ENCODE measurements around the gene PDRG1. TPM values are rescaled to one million over a fixed set of nuclear protein-coding genes. Genes with fewer than 3 reads are reported as not detected.
"Not testable (repeated sequence)": the region's sequence is repeated elsewhere in the genome, so short reads cannot be mapped to it uniquely, and the experiment has no call there.

The PDRG1 gene
- total RNA-seq, 1 donor from 2014 or later: 5.7 TPM

DNA sequence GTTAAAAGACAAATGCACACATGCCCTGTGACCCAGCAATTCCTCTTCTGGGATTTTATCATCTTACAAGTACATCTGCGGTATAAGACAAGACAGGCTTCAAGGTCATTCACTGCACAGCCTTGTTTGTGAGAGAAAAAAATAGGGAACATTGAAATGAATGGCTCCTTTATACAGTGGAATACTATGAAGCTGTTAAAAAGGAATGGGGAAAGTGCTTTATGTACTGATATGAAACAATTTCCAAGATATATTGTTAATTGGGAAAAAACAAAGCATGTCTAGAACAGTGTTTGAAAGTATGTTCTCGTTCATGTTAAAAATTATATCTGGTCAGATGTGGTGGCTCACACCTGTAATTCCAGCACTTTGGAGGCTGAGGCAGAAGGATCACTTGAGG is 25.4 kb downstream of the PDRG1 start:
- DNase-seq (ENCODE audit: low read depth, low spot score): no peak

DNA sequence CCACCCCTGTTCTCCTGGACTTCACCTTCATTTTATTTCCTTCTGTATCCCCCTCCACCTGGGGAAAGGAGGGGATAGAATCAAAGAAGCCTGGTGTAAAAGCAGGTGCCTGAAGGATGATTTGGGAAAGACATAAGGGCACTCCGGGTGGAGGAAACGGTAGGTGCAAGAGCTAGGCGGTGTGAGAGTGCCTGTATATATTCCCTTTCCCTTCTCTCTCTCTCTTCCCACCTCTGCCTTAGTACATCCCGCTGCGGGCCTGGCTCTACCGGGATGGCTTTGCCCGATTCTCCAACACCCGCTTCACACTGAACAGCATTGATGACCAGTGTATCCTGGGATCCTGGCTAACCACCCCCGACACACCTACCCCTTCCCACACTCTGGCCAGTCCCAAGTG is 26.2 kb downstream of the PDRG1 start:
- DNase-seq (ENCODE audit: low read depth, low spot score): no peak

DNA sequence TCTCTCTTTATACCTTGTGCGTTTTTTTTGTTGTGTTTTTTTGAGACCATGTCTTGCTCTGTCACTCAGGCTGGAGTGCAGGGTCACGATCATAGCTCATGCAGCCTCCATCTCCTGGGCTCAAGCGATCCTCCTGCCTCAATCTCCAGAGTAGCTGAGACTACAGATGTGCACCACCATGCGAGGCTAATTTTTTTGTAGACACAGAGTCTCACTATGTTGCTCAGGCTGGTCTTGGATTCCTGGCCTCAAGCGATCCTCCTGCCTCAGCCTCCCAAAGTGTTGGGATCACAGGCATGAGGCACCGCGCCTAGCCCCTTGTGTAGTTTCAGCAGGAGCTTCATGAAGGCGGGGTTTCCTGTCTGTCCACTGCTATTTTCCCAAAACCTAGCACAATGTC is 27.3 kb downstream of the PDRG1 start:
- DNase-seq (ENCODE audit: low read depth, low spot score): no peak

DNA sequence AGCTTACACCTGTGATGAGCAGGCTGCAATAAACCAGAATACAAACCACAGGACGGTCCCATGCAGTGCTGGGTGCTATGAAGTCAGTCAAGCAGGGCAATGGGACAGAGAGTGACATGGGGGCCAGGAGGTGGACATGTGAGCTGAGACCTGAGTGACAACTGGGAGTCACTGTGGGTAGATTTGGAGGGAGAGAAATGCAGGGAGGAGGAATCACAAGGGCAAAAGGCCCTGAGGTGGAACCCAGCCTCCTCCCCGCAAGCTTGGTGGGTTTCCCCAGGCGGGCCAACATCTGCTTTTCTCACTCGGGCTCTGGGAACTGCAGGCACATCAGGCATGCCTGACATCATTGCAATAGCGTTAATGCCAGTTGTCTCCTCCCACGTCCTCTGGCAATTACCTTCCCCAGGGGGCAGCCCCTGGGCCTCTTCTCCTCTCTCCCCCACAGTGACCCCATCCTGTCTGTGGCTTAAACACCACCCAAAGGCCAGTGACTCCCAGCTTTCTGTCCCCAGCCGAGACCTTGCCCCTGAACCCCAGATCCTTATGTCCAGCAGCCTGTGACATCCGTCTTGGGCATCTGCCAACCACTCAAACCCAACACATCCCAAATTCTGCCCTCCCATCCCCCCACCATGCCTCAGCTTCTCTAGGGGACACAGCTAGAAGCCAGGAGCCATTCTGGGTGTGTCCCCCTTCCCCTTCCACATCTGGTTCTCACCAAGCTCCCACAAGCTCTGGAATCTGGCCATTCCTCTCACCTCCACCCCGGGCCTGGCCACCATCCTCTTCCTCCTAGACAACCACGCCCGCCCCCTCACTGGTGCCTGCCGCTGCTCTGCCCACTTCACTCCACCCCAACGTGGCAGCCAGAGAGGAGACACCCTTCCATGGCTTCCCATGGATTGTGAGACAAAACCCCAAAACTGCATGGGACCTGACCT is 28.2 kb downstream of the PDRG1 start:
- DNase-seq (ENCODE audit: low read depth, low spot score): no peak

DNA sequence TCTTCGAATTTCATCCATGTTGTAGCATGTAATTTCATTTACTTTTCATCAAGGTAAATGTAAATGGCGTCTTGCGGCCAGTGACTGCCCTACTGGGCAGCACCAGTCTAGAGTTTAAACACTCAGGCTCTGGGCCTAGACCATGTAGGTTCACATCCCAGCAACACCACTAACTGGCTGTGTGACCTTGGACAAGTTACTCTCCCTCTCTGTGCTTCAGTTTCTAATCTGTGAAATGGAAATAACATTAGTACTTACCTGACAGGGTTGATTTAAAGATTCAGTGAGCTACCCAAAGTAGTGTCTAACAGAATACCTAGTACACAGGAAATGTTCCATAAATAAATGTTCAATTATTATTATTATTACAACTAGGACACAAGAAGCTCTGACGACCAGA is 29.3 kb downstream of the PDRG1 start:
- DNase-seq (ENCODE audit: low read depth, low spot score): no peak

DNA sequence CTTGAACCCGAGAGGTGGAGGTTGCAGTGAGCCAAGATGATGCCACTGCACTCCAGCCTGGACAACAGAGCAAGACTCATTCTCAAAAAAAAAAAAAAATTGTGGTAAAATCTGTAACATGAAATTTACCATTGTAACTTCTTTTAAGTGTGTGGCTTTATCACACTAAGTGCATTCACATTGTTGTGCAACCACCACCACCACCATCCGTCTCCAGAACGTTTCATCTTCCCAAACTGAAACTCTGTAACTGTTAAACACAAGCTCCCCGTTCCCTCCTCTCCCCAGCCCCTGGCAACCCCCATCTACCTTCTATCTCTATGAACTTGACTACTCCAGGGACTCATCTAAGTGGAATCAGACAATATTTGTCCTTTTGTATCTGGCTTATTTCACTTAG is 29.7 kb downstream of the PDRG1 start:
- no peak for DNase-seq (ENCODE audit: low read depth, low spot score)

DNA sequence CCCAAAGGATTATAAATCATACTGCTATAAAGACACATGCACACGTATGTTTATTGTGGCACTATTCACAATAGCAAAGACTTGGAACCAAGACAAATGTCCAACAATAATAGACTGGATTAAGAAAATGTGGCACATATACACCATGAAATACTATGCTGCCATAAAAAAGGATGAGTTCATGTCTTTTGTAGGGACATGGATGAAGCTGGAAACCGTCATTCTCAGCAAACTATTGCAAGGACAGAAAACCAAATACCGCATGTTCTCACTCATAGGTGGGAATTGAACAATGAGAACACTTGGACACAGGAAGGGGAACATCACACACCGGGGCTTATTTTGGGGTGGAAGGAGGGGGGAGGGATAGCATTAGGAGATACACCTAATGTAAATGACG is 30.4 kb downstream of the PDRG1 start:
- DNase-seq (ENCODE audit: low read depth, low spot score): not testable (repeated sequence)

DNA sequence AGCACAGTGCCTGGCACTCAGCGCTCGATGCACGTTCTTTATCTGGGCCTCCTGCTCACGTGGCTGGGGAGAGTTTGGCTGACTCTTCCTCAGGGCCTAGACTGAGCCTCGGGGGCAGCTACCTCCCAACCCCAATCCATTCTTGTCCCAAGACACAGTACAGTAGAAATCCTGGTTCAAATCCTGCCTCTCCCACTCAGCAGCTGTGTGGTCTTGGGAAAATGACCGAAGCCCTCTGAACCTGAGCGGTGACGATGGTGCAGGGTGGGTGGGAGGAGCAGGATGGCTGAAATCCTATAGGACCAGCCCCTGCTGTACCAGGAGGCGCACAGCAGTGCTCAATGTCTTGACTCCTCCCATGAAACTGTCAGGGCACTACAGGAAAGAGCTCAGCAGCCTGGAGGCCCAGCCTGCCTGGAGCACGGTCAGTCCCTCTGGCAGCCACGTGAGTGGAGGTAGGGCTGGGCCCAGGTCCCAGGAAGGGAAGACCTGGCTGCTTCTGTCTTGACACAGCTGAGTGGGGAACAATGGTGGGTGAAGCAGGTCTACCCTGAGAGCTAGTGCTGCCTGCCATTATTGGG is 31.5 kb downstream of the PDRG1 start:
- DNase-seq (ENCODE audit: low read depth, low spot score): no peak

DNA sequence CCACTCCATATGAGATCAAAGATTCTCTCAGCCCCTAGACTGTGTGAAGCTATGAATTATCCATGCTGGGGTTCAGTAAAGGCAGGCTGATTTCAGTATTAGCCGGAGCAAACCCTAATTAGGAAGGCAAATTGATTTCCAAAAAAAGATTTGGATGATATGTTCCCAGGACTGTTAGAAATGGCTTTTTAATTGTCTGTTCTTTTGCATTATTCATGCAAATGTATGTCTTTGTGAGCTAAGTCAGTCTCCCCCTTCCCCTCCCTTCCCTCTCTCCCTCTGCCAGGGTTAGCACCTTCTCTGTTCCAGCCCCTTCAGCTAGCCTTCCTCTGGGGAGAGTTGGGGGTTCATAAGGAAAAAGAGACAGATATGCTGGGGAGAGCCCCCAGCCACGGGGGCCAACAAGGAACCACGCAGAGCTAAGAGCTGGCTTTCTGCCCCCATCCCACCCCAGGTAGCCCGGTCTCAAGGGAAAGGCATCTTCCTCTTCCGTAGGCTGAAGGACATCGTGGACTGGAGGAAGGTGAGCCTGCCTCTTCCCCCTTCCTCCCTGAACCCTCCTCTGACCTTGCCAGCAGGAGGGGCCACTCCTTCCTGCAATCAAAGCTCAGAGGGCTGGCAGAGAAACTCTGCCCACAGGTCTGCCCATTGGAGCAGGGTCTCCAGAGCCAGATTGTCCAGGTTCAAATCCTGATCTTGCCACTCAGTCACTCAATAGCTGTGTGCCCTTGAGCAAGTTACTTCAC is 32.3 kb downstream of the PDRG1 start:
- DNase-seq (ENCODE audit: low read depth, low spot score): no peak

DNA sequence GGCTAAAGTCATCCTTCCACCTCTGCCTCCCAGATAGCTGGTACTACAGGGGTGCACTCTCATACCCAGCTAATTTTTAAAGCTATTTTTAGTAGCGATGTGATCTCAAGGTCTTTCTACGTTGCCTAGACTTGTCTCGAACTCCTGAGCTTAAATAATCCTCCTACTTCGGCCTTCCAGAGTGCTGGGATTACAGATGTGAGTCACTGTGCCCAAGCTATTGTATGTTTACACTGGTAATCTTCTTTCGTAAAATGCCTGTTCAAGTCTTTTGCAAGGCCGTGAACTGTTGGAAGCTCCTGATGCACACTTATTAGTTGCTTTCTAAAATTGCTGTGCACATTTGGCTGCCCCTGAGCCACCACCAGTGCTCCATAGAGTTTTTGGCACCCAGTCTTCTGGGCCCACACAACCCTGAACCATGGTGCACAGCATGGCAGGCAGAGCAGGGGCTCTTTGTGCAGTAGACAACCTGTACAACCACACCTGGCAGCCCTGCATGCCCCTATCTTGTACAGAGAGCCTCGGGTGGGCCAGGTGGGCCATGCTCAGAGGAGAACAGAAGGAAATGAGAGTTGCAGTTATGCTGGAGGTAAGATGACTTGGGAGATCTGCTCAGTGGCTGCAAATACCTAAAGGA is 33.3 kb downstream of the PDRG1 start:
- DNase-seq (ENCODE audit: low read depth, low spot score): no peak

DNA sequence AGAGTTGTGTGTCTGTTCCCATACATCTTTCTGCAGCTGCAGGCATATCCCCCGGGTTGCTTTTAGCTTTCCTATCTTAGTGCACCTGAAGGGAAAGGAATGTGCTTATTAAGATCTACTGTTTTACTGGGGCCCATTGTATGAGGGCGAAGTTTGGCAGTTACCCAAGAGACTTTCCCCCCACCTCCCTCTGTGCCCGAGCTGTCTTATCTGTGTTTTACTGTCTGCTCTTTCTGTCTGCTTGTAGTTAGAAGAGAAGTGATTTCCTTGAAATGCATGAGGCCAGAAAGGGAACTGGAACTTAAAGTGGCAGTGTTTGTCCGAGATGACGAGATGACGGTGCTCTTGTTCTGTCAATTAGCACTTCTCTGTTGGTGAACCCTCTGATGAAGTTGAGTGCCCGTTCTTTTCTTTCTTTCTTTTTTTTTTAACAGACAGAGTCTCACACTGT is 33.9 kb downstream of the PDRG1 start:
- not testable (repeated sequence) for DNase-seq (ENCODE audit: low read depth, low spot score)

DNA sequence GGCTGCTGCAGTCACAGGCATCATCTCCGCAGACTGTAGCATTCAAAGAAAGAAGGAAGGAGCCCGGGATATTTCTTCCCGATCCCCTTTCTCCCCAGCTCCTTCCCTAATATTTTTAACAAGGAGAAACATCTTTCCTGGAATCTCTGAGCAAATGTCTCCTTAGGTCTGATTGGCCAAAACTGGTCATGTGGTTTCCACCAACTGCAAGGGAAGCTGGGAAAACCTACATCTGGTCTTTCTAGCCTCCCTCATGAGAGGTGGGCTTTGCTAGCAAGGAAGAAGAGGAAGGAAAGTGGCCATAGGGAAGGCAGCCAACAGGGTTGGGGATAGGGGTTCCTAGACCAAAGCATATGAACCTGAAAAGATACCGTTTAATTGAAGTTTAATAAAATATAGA is 35.1 kb downstream of the PDRG1 start:
- DNase-seq (ENCODE audit: low read depth, low spot score): no peak

DNA sequence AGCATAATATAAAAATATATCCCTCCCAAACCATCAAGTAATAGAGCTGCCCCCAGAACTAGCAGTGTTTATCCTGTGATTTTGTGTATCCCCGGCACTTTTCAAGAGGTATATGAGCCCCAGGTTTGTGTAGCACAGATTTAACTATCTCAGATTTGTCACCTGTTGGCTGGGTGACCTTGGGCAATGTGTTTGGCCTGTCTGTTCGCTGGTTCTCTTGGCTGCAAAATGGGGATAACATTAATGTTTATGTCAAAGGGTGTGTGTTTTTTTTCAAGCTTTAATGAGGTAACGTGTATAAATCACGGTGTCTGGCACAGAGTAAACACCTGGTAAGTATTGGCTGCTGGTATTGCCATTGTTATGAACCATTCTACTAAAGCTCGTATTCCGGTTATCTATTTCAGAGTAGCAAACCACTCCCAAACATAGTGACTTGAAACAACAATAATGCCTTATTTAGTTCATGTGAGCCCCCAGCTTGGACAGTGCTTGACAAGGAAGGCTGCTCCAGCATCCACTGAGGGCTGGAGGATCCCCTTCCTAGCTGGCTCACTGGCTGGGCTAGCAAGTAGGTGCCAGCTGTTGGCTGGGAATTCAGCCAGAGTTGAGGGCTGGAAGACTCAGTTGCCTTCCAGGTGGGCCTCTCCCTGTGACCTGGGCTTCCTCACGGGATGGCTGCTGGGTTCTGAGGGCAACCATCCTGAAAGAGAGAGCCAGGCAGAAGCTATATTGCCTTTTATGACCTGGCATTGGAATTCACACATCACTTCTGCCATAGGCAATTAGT is 36.2 kb downstream of the PDRG1 start:
- no peak for DNase-seq (ENCODE audit: low read depth, low spot score)

DNA sequence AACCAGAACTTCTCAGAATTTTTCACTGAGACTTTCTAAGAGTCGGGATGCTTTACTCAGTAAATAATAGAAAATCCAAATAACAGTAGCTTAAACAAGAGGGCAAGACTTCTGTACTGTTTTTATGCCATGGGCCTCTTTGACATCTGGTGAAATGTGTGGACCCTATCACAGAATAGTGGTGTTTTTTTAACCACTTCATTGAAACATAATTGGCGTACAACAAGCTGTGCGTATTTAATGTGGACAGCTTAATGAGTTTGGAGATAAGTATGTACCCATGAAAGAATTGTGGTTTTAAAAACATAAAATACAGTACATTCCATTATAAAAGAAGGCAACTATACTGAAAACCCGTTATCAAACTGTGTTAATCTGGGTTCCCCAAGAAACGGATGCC is 37.7 kb downstream of the PDRG1 start:
- DNase-seq (ENCODE audit: low read depth, low spot score): no peak

DNA sequence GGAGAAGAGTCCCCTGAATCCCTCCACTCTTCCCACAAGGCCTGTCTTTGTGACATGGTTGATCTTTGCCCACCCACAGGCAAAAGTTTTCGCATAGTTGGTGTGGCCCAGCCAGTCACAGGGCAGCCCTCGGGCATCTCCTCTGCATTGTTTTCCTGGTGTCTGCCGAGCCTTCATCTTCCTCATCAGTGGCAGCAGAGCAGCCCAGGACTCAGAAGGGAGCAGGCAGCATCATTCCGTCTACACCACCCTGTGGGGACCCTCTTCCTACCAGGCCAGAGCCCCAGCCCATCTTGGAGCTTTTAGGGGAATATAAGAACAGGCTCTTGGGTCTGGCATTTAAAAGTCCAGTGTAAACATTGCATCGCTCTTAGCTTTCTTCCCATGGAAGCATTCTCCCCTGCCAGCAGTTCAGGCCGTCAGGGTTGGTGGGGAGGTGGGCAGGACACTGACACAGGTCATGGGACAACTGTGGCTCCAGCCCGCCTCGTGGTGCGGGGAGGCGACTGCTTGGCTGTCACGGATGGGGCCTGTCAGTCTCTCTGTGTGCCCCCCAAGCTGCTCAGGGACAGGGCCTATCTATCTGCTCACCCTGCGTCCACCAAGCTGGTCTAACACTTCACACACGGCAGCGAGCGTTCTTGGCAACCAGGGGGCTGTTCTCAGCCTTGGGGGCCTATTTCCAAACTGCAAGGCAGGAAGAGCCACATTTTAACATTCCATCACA is 38.3 kb downstream of the PDRG1 start:
- DNase-seq (ENCODE audit: low read depth, low spot score): no peak

DNA sequence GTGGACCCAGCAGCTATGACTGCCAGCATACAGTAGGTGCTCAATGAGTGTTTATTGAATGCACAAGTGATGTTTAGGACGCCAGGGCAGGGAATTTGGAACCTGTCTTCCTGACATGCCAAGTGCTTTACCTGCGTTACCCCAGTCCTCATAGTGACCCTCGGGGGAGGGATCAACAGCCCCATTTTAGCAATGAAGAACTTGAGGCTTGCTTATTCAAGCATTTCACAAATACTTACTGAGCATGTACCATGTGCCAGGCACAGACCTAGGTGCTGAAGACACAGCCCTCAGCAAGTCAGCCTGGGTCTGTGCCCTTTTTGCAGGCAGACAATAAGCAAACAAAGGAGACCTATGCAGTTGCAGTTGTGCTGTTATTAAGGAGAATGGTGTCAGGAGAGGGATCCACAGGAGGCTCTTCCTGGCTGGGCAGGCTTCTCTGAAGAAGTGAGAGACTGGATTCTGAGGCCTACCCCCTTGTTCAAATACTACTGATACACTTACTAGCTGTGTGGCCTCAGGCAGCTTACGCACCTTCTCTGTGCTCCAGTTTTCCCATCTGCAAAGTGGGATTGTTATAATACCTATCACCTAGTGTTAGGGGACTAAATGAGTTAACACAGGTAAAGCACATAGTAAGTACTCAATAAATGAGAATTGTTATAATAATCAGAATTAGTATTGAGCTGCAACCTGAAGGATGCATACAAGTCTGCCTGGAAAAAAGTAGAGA is 41.6 kb downstream of the PDRG1 start:
- no peak for DNase-seq (ENCODE audit: low read depth, low spot score)

DNA sequence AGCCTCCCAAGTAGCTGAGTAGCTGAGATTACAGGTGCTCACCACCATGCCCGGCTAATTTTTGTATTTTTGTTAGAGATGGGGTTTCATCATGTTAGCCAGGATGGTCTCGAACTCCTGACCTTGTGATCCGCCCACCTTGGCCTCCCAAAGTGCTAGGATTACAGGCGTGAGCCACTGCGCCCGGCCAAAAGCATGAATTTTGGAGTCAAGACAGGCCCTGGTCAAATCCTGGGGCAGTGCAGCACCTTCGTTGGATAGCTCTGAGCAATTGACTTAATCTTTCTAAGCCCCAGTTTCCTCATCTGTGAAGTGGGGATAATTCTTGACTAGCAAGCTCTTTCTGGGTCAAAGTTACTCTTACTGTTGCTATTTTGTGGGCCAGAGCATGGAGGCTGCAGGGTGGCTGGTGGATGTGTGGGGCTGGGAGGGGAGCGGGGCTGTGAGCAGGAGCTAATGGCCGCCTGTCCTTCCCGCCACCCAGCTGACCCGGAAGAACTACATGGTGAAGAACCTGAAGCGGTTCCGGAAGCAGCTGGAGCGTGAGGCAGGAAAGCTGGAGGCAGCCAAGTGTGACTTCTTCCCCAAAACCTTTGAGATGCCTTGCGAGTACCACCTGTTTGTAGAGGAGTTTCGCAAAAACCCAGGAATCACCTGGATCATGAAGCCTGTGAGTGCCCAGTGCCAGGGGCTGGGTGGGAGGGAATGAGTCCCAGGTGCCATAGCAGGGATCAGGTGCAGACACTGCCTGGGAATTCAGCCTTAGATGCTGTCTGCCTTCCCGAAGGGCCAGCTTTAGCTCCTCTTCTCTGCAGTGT is 42.4 kb downstream of the PDRG1 start:
- DNase-seq (ENCODE audit: low read depth, low spot score): no peak

DNA sequence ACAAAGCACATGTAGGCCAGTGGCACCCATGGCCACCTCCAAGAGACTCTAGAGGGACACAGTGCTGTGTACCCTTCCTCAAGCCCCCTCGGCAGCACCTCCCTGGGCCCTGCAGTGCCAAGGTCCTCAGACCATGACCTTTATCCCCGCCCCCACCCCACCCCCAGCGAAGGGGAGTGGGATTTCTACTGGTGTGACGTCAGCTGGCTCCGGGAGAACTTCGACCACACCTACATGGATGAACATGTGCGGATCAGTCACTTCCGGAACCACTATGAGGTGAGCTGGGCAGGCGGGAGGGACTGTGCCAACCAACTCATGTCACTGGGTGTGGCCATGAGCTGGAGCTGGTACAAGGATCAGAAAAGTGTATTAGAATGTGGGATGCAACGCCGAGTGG is 43.4 kb downstream of the PDRG1 start:
- no peak for DNase-seq (ENCODE audit: low read depth, low spot score)

DNA sequence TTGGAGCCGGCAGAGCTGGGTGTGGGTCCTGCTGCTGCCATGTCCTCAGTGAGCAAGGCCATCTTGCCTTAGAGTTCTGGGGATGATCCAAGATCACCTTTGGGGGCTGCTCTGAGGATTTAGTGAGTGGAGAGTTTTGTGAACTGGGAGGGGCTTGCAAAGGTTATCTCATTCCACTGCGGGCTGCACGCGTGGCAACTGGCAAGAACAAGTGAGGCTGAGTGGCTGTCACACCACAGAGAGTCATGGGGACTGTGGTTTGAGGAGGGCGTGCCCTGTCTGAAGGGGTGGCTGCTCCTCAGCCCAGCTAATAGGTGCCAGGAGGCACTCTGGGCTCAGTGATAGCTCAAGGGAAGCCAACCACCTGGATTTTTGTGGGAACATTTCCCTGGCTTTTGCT is 43.8 kb downstream of the PDRG1 start:
- DNase-seq (ENCODE audit: low read depth, low spot score): no peak

Data from pulmonary artery endothelial cell (primary cell).